SU-DHL-6 (cell line): ENCODE measurements around the gene PCK1.

Experiments
- CTCF ChIP-seq: fragments of 200-600 bp; sonication (generic); IDR thresholded peaks from one replicate; pipeline ENCODE4 v1.5.1; 2017; ENCODE audit warnings: antibody characterized with exemption, mild to moderate bottlenecking, low read length, moderate library complexity; ENCODE audit not compliant: insufficient read depth, poor library complexity, severe bottlenecking
- EZH2phosphoT487 ChIP-seq: fragments of 200-600 bp; sonication (generic), shearing (Covaris generic); conservative IDR thresholded peaks from 2 replicates; pipeline ENCODE4 v1.6.1; 2018; ENCODE audit warnings: mild to moderate bottlenecking, antibody characterized with exemption, low read length, moderate library complexity, mixed read lengths

GRCh38 chr20:57615445-57615811 is 54.5 kb downstream of the PCK1 start:
- TF ChIP-seq CTCF = no peak
- TF ChIP-seq EZH2phosphoT487 = no peak
